HEK293T (cell line): Measurements from ENCODE around the gene ZNF684.

Experiments
- CTCF ChIA-PET: fragments of 350-600 bp; formaldehyde crosslinking; extraction: SDS; loops from one replicate; lab custom pipeline; 2021; ENCODE audit warnings: antibody characterized with exemption, inconsistent platforms; lab: Yijun Ruan, JAX
- POLR2A ChIA-PET: fragments of 350-600 bp; formaldehyde crosslinking; extraction: SDS; loops from one replicate; lab custom pipeline; 2020; ENCODE audit warnings: antibody characterized with exemption, inconsistent platforms; lab: Yijun Ruan, JAX
- DNase-seq: peaks from one replicate; pipeline ENCODE4 v3.0.0; 2012; ENCODE audit warnings: mixed read lengths; ENCODE audit errors: extremely low spot score
- ARNT ChIP-seq: fragments of 450-650 bp; IDR thresholded peaks from 2 replicates; pipeline ENCODE4 v1.6.1; 2017; ENCODE audit warnings: mild to moderate bottlenecking
- BHLHE40 ChIP-seq: fragments of 450-650 bp; IDR thresholded peaks from 2 replicates; pipeline ENCODE4 v1.6.1; 2016; ENCODE audit warnings: mild to moderate bottlenecking, moderate library complexity, borderline replicate concordance
- CTBP1 ChIP-seq: fragments of 450-650 bp; IDR thresholded peaks from 2 replicates; pipeline ENCODE4 v1.6.1; 2016; ENCODE audit warnings: borderline replicate concordance
- ELF4 ChIP-seq: fragments of 450-650 bp; IDR thresholded peaks from 2 replicates; pipeline ENCODE4 v1.6.1; 2017; ENCODE audit warnings: antibody characterized with exemption
- FOXA1 ChIP-seq: fragments of 450-650 bp; IDR thresholded peaks from 2 replicates; pipeline ENCODE4 v1.6.1; 2016; ENCODE audit warnings: mild to moderate bottlenecking
- FOXK2 ChIP-seq: fragments of 450-650 bp; IDR thresholded peaks from 2 replicates; pipeline ENCODE4 v1.6.1; 2016; ENCODE audit warnings: mild to moderate bottlenecking
- FOXM1 ChIP-seq: fragments of 450-650 bp; IDR thresholded peaks from 2 replicates; pipeline ENCODE4 v1.6.1; 2017; ENCODE audit warnings: mild to moderate bottlenecking, borderline replicate concordance
- HDGF ChIP-seq: fragments of 450-650 bp; IDR thresholded peaks from 2 replicates; pipeline ENCODE4 v1.6.1; 2017; ENCODE audit warnings: antibody characterized with exemption, borderline replicate concordance
- L3MBTL2 ChIP-seq: fragments of 450-650 bp; conservative IDR thresholded peaks from 2 replicates; pipeline ENCODE4 v1.6.1; 2016; ENCODE audit warnings: mild to moderate bottlenecking
- LEF1 ChIP-seq: fragments of 450-650 bp; IDR thresholded peaks from 2 replicates; pipeline ENCODE4 v1.6.1; 2017; ENCODE audit warnings: mild to moderate bottlenecking, borderline replicate concordance
- NFRKB ChIP-seq: fragments of 450-650 bp; IDR thresholded peaks from 2 replicates; pipeline ENCODE4 v1.6.1; 2016; ENCODE audit warnings: mild to moderate bottlenecking, moderate library complexity
- PKNOX1 ChIP-seq: fragments of 450-650 bp; IDR thresholded peaks from 2 replicates; pipeline ENCODE4 v1.6.1; 2016
- SP1 ChIP-seq: fragments of 450-650 bp; IDR thresholded peaks from 2 replicates; pipeline ENCODE4 v1.6.1; 2017
- SUZ12 ChIP-seq: fragments of 450-650 bp; IDR thresholded peaks from 2 replicates; pipeline ENCODE4 v1.6.1; 2016; ENCODE audit warnings: mild to moderate bottlenecking
- TARDBP ChIP-seq: fragments of 450-650 bp; IDR thresholded peaks from 2 replicates; pipeline ENCODE4 v1.6.1; 2016
- ZNF384 ChIP-seq: fragments of 450-650 bp; IDR thresholded peaks from 2 replicates; pipeline ENCODE4 v1.6.1; 2016

Gene ZNF684

GRCh38 chr1:40588586-40588985 lies 57.1 kb downstream of the ZNF684 start:
- ChIA-PET CTCF (interaction anchor here (0.6 to 0.9 kb wide), 2 partner anchors 42 to 435 kb away, joined by 3 read pairs; no protein-coding TSS in a partner anchor), POLR2A (interaction anchor here (0.8 to 0.9 kb wide), 2 partner anchors 57 to 103 kb away, joined by 3 to 4 read pairs; partner anchors contain the start of genes NFYC and ZNF684)
- no peak for DNase-seq
- TF ChIP-seq SP1 (no peak), CTBP1 (no peak), TARDBP (no peak), NFRKB (no peak), SUZ12 (no peak), BHLHE40 (no peak), FOXK2 (no peak), ZNF384 (no peak), FOXA1 (no peak), L3MBTL2 (no peak), HDGF (no peak), ARNT (no peak), FOXM1 (no peak), LEF1 (no peak)

GRCh38 chr1:40592107-40592803 lies 60.8 kb downstream of the ZNF684 start:
- TF ChIP-seq NFRKB (no peak), FOXM1 (no peak), HDGF (no peak), BHLHE40 (no peak), SP1 (no peak), CTBP1 (no peak)
- ChIA-PET CTCF (no interaction called here), POLR2A (no interaction called here)
- peak; percentile 62 for DNase-seq

- CTCF ChIA-PET: interaction anchor here (0.8 kb wide), 1 partner anchor 450 kb away, joined by 3 read pairs; no protein-coding TSS in a partner anchor
These were observed 62.2 kb downstream of the ZNF684 start for GRCh38 chr1:40593449-40594186.

GRCh38 chr1:40594187-40594531 lies 62.7 kb downstream of the ZNF684 start:
- POLR2A ChIA-PET: interaction anchor here (1.1 kb wide), 1 partner anchor 97 kb away, joined by 3 read pairs; the partner anchor contains the start of gene NFYC
- CTCF ChIA-PET: interaction anchor here (0.8 kb wide), 1 partner anchor 450 kb away, joined by 3 read pairs; no protein-coding TSS in a partner anchor
- TF ChIP-seq LEF1: no peak
- TF ChIP-seq NFRKB: no peak
- no peak for TF ChIP-seq TARDBP
- TF ChIP-seq CTBP1: no peak
- no peak for TF ChIP-seq ELF4
- no peak for DNase-seq

More at GRCh38 chr1:40593449-40594186, 62.2 kb downstream of the ZNF684 start:
- DNase-seq: no peak
- TF ChIP-seq FOXM1: no peak
- no peak for TF ChIP-seq TARDBP
- TF ChIP-seq FOXA1: no peak
- no peak for TF ChIP-seq SUZ12
- TF ChIP-seq HDGF: no peak
- TF ChIP-seq LEF1: no peak
- TF ChIP-seq FOXK2: no peak
- TF ChIP-seq ZNF384: no peak
- TF ChIP-seq SP1: no peak
- no peak for TF ChIP-seq BHLHE40
- no peak for TF ChIP-seq ARNT
- POLR2A ChIA-PET: interaction anchor here (1.1 kb wide), 1 partner anchor 98 kb away, joined by 3 read pairs; the partner anchor contains the start of gene NFYC

- CTCF ChIA-PET: no interaction called here
- DNase-seq: no peak
- POLR2A ChIA-PET: no interaction called here
- TF ChIP-seq FOXM1: no peak
- no peak for TF ChIP-seq FOXK2
- no peak for TF ChIP-seq CTBP1
- TF ChIP-seq LEF1: no peak
- TF ChIP-seq HDGF: no peak
- TF ChIP-seq ELF4: no peak
- TF ChIP-seq ZNF384: no peak
- TF ChIP-seq ARNT: no peak
- TF ChIP-seq SP1: no peak
- no peak for TF ChIP-seq FOXA1
- TF ChIP-seq SUZ12: no peak
- no peak for TF ChIP-seq BHLHE40
- no peak for TF ChIP-seq PKNOX1
- TF ChIP-seq L3MBTL2: no peak
- no peak for TF ChIP-seq NFRKB
- no peak for TF ChIP-seq TARDBP
These were observed 64.2 kb downstream of the ZNF684 start for GRCh38 chr1:40595623-40596022.
